GM12873 (cell line): ENCODE measurements around the gene EIF4G1.

ENCODE experiments used
- TF ChIP-seq, protein P1 (sequence below): IDR thresholded peaks from 2 replicates; pipeline ENCODE4 v1.5.1; 2012; ENCODE audit warnings: low read depth, mild to moderate bottlenecking, moderate library complexity, low read length, control low read depth; ENCODE audit not compliant: insufficient read depth; ENCODE audit errors: missing control alignments

Gene EIF4G1

DNA sequence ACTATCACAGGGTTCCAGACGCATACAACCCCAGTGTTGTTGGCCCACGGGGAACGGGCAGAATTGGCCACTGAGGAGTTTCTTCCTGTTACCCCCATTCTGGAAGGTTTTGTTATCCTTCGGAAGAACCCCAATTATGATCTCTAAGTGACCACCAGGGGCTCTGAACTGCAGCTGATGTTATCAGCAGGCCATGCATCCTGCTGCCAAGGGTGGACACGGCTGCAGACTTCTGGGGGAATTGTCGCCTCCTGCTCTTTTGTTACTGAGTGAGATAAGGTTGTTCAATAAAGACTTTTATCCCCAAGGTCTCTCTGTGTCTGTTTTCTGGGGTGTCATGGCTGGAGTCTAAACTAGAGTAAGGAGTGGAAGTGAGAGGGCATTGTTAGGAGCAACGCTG, 5.7 kb upstream of the EIF4G1 start:
- TF ChIP-seq, protein P1, sequence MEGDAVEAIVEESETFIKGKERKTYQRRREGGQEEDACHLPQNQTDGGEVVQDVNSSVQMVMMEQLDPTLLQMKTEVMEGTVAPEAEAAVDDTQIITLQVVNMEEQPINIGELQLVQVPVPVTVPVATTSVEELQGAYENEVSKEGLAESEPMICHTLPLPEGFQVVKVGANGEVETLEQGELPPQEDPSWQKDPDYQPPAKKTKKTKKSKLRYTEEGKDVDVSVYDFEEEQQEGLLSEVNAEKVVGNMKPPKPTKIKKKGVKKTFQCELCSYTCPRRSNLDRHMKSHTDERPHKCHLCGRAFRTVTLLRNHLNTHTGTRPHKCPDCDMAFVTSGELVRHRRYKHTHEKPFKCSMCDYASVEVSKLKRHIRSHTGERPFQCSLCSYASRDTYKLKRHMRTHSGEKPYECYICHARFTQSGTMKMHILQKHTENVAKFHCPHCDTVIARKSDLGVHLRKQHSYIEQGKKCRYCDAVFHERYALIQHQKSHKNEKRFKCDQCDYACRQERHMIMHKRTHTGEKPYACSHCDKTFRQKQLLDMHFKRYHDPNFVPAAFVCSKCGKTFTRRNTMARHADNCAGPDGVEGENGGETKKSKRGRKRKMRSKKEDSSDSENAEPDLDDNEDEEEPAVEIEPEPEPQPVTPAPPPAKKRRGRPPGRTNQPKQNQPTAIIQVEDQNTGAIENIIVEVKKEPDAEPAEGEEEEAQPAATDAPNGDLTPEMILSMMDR = no peak

DNA sequence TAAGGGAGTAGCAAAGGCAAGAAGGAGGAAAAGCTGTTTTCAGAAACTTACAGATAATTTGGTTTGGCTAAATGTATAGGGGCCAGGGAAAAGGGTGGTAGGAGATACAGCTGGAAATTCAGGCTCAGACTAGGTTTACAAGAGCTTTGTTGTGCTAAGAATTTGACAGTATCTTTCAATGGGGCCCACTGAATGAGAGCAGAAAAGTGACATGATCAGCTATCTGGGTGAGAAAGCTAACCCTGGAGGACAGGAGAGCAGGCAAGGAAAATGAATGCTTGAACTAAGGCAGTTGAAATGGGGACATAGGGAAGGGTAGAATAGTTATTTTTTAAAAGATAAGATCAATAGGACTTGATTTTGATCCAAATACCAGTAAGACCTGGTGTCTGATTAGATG, 2.8 kb upstream of the EIF4G1 start:
- TF ChIP-seq, protein P1 = no peak

DNA sequence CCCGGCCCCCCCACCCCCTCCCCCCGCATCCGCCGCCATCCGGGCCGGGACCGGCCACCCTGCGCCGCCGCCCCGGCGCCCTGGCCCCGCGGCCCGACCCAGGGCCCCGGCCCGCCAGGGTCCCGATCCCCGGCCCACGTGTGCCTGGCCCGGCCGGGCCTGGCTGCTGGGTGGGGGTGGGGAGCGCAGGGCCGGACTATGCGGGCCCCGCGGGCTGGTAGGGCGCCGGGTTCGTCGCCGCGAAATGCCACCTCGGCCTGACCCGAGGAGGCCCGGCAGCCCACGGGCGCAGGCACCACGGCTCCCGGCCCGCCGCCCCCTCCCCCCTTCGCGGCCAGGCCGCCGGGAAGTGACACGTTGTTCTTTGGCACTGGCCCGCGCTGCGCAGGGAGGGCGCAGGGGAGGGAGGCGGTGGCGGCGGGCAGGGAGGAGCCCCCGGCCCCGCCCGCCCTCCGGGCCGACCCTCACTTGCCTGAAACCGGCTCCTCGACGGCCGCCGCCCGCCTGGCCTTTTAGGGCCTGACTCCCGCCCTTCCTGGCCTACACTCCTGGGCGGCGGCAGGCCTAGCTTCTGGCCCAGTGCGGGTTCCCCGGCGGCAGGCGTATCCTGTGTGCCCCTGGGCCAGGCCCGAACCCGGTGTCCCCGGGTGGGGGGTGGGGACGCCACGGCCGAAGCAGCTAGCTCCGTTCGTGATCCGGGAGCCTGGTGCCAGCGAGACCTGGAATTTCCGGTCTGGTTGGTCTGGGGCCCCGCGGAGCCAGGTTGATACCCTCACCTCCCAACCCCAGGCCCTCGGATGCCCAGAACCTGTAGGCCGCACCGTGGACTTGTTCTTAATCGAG, 515 bp downstream of the EIF4G1 start:
- TF ChIP-seq, protein P1 = no peak

DNA sequence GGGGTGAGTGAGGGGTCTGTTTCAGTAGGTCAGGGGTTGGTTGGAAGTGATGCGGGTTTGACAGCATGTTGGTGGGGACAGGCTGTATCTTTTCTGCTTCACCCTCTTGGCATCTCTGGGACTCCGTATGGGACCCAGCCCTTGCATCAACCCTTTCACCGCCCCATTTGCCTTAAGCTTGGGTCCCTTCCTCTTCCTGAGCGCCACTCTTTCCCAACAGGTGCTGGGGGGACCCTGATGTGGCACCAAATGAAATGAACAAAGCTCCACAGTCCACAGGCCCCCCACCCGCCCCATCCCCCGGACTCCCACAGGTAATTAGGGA, 1.1 kb downstream of the EIF4G1 start:
- TF ChIP-seq, protein P1 = no peak

DNA sequence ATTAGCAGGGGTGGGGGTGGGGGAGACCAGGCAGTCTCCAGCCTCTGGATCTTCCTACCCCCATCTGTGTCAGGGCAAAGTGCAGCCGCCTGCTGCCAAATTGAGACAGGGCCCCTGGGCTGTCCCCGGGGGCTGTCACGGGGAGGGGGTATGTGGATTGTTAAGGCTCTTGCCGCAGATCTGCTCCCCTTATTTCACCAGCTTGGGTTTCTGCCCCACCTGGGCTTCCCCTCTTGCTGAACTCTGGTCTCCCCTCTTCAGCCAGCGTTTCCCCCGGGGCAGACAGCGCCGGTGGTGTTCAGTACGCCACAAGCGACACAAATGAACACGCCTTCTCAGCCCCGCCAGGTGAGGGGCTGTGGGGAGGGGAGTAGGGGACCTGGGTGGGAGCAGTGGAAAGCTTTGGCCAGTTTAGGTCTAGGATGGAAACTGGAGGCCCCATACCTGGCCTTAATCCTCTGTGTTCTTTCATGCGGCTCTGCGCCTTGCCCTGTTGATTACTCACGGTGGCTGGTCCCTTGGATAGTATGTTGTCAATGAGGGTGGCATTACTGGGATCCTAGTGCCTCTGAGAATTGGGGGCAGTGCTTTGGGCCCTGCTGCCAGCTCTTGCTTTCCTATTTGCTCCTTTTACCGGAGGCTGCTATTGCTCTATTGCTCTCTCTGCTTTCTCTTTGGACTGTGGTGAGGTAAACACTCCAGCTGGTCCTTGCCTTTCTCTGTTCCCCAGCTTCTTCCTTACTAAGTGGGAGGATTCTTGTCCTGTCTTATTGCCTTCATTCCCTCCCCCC, 1.7 kb downstream of the EIF4G1 start:
- TF ChIP-seq, protein P1 = no peak

DNA sequence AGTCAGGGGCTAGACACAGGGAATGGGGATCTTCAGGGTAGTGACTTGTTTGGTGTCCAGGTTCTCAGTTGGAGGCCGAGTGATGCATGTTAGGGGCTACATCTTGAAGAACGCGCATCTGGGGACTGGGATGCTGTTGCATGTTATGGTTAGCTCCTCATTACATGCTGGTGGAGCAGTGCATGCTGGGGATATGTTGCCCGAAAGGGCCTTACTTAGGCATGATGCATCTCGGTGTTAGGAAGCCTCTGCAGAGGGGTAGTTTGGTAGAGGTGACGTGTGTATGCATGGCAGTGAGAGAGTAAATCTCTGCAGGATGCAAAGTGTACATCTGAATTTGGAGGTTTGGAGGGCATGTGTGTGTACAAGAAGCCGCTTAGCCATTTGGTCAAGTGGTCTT, 2.4 kb downstream of the EIF4G1 start:
- TF ChIP-seq, protein P1 = no peak

DNA sequence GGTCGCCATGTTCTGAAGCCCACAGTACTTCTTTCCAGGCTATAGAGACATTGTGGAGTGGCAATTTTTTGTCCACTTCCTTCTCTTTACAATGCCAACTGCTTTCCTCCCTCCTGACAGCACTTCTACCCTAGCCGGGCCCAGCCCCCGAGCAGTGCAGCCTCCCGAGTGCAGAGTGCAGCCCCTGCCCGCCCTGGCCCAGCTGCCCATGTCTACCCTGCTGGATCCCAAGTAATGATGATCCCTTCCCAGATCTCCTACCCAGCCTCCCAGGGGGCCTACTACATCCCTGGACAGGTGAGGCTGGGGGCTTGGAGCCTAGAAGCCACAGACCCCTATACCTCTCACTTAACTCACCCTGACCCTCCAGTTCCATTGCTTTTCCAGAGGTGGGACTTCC, 2.8 kb downstream of the EIF4G1 start:
- TF ChIP-seq, protein P1 = no peak
